GM19240 (cell line): ENCODE results near the gene SV2C.

ENCODE experiments used
- DNase-seq: peaks from one replicate; pipeline ENCODE4 v3.0.0; 2011; ENCODE audit warnings: low spot score; ENCODE audit not compliant: insufficient read length

Gene SV2C

GRCh38 chr5:76250463-76250862, 167.3 kb downstream of the SV2C start:
- DNase-seq: no peak

- DNase-seq: no peak
Measured at GRCh38 chr5:76251656-76252055, 168.5 kb downstream of the SV2C start.

- DNase-seq: no peak
Measured at GRCh38 chr5:76252437-76252836, 169.3 kb downstream of the SV2C start.

DNA sequence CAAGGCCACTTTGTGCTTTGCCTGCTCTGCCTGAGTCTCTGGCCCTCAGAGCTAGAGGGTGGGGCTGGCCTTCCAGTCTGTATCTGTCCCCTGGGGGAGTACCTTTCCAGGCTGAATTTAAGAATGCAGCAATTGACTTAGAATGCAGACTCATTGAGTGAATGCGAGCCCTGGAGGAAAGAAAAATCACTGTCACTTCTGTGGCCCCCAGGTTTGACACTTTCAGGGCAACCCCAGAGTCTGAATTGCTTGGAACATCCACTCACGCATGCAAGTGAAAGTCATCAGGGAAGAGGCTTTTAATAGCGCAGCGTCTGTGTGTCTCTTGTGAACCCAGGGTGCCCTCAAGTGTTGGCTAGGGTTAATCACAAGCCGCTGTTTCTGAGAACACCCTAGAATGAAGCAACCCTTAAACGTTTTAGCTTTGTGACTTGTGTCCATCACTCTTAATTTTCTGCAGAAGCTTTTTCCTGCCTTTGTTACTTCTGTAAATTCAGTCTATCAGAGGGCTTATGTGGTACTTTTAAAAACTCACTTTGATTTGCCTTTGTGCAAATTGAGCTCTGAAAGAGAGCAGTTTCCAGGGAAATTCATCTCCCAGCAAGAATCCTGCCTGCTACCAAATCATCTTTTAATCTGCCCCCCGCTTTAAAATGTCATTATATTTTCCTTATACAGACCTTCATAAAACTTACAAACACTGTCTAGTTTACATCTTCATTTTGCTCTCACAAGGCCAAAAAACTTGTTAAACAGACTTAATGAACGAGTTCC, 173.1 kb downstream of the SV2C start:
- no peak for DNase-seq

- DNase-seq: no peak
Measured at GRCh38 chr5:76257225-76257833, 174.1 kb downstream of the SV2C start.

- DNase-seq: no peak
Measured at GRCh38 chr5:76257897-76258296, 174.7 kb downstream of the SV2C start.

- DNase-seq: no peak
Measured at GRCh38 chr5:76264681-76265080, 181.5 kb downstream of the SV2C start.

DNA sequence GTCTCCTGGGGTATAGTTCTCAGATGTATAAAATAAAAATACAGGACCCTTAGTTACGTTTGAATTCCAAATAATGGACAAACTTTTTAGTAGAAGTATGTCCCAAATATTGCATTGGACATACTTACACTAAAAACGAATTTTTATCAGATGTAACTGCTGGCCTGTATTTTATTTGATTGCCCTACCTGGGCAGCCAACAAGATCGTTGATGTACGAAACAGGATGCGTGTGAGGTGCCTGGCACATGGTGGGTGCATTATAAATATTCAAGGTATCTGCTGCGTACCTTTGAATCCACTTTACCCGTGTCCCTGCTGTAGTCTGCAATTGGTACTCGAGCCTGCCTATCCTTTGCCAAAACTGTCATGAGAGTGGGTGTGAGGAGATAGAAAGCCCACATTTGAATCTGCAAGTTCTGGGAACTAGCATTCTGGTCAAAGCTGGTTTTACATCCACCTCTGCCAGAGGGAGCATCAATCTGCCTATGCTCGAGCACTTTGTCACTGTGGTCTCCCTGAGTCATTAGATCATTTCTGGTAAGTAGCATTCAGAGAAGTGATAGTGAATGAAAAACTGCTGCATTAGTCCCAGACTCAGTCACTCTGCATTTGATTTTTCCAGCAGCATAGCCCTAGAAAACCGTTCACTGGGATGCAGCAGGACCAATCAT, 186.2 kb downstream of the SV2C start:
- no peak for DNase-seq

GRCh38 chr5:76269932-76270610, 186.9 kb downstream of the SV2C start:
- DNase-seq: no peak

DNA sequence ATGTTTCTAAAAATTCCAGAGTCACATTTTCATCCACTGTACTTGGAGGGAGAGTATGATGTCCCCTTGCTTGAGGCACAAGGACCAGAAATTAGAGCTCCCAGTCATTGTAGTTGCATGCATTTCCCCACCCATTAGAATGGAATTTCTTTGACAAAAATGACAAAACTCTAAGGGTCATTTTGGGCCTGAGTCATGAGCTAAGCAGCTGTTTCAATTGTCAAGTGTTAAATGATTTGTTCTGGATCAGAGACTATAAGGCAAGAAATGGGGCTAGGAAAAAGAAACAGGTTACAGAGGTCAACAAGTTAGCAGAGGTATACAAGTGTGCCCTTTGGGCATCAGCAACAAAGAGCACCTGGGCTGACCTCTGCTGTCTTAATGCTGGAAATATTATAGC, 188.7 kb downstream of the SV2C start:
- DNase-seq: no peak

GRCh38 chr5:76273206-76273885, 190.2 kb downstream of the SV2C start:
- DNase-seq: no peak

DNA sequence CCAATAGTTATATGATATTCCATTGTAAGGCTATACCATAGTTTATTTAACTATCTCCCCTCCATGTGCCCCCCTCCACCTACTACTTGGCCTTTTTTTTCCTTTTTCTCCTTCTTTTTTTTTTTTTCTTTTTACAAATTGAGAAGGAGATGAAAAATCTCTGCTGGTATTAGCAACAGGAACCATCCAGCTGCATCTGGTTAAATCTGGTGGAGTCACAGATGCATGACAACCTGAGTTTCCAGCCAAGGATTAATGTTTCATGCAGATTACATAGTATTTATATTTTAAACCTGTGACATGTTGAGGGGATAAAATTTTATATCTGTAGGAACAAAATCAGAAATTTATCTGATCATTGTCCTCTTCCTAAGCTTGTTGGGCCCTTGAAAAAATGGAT, 191.4 kb downstream of the SV2C start:
- no peak for DNase-seq

- no peak for DNase-seq
Measured at GRCh38 chr5:76277736-76278135, 194.6 kb downstream of the SV2C start.

GRCh38 chr5:76278261-76278789, 195.1 kb downstream of the SV2C start:
- no peak for DNase-seq

DNA sequence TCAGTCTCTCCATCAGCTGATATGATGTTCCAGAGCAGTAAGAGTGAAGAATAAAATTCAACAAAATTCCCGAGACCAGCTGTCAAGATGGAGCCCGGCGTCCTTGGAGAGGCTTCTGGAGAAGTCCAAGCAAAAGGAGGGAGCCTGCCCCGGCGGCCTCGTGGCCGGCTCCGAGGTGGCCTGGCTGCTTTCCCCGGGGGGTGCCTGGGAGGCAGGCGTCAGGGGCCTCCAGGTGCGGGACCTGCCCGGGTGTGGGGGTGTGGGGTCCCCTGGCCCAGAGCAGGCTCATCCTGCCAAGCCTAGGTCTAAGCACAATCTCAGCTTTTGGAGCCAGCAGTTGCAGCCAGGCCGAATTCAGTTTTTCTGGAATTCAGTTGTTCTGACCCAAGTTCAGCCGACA, 197.3 kb downstream of the SV2C start:
- no peak for DNase-seq

GRCh38 chr5:76283670-76284069, 200.5 kb downstream of the SV2C start:
- no peak for DNase-seq

DNA sequence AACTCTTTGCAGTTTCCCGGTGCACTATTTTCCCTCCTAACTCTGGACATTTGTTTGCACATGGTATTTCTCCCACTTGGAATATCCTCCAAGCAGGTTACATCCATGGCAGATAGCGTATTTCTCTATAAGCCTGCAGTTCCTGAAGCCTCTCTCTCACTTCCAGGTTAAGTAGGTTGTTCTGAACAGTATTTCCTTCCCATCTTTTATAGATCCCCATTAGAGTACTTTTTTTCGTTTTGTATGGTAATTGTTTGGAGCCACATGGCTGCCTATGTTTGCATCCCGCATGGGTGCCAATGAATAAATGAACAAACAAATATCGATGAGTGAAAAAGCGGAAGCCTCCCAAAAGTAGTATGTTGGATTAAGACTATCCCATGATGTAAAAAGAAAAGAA, 206.5 kb downstream of the SV2C start:
- DNase-seq: no peak

DNA sequence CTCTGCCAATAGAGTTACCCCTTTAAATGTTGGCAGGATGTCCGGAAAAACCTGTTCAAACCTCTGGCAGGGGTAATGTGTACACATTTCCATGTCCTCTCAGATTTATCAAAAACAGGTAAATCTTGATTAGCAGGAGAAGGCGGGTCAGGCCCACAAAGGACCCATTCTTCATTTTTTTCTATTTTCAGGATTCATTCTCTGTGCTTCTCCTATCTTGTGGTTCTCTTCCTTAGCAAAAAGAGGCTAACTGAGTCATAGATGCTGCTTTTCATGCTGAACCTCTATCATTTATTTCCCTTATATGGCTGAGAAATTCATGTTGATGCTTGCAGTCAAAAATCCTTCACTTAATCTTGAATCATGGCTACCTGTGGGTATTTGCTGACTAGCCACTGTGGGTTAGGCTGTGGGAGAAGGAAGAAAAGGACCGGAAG, 207.2 kb downstream of the SV2C start:
- DNase-seq: no peak

DNA sequence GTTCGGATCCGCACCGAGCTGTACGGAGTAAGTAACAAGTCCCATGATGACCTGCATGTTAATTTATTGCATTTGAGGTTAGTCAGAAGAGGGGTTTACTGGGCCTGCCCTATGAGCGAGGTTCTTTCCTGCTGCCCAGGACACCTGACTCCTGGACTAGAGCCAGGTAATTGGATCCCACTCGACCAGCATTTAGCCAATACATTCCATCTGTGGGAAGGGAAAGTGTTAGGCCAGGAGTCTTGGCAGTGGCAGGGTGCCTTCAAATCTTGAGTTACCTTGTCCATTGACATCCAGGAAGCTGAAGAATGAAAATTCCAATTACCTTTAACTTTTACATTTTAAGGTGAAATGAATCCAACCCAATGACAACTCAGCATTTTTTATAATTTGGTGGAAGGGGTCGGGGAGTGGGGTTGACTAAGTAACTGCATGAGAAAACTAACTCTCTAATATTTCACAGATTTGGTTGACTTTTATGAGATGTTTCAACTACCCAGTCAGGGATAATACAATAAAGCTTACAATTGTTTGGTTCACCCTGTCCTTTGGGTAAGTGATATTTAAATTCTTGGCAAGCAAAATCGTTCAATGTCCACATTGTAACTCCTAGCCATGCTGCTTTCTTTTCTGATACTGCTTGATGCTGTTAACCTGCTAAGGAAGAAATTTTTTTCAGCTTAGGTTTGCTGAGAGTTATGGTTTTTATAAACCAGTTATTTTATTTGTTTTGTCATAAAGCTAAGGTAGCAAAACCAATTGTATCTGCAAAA, 208.3 kb downstream of the SV2C start:
- no peak for DNase-seq

- peak; percentile 21 for DNase-seq
Measured at GRCh38 chr5:76292620-76293322, 209.6 kb downstream of the SV2C start.
